Nephron progenitor cell (in vitro differentiated cells): ENCODE measurements around the gene TBC1D20.
A peak's percentile ranks its signal among the peaks of the same experiment; 100 is the strongest.

Experiments used
- DNase-seq: peaks from one replicate; pipeline ENCODE4 v3.0.0; 2021
- H3K27ac Mint-ChIP-seq: 2 replicates; pipeline ENCODE4 v1.8.0; 2021; ENCODE audit warnings: mild to moderate bottlenecking, moderate library complexity, mixed read lengths
- H3K27me3 Mint-ChIP-seq: 2 replicates; pipeline ENCODE4 v1.8.0; 2021; ENCODE audit warnings: mild to moderate bottlenecking, low read depth, mixed read lengths; ENCODE audit not compliant: poor library complexity
- H3K36me3 Mint-ChIP-seq: 2 replicates; pipeline ENCODE4 v1.8.0; 2021; ENCODE audit warnings: low read depth, mixed read lengths
- H3K4me1 Mint-ChIP-seq: 2 replicates; pipeline ENCODE4 v1.8.0; 2021; ENCODE audit warnings: mixed read lengths
- H3K4me3 Mint-ChIP-seq: 2 replicates; pipeline ENCODE4 v1.8.0; 2021; ENCODE audit warnings: mild to moderate bottlenecking, moderate library complexity, mixed read lengths
- H3K9me3 Mint-ChIP-seq: 2 replicates; pipeline ENCODE4 v1.8.0; 2021; ENCODE audit warnings: mild to moderate bottlenecking, moderate library complexity, mixed read lengths
- CTCF ChIP-seq: fragments of 200-600 bp; sonication (generic); IDR thresholded peaks from 2 replicates; pipeline ENCODE4 v1.5.0; 2021; ENCODE audit warnings: antibody characterized with exemption

TBC1D20 gene

GRCh38 chr20:472137-472846 lies 10.0 kb upstream of the TBC1D20 start:
- peaks cover 75% of the 10 kb centered on the region for H3K9me3 Mint-ChIP-seq
- no peak for DNase-seq
- H3K36me3 Mint-ChIP-seq: peaks cover 61% of the 10 kb centered on the region
- peaks cover 4% of the 10 kb centered on the region for H3K4me1 Mint-ChIP-seq
- H3K27me3 Mint-ChIP-seq: peaks cover 5% of the 10 kb centered on the region
- TF ChIP-seq CTCF: no peak
- peak overlapping the region; percentile 80 for H3K27ac Mint-ChIP-seq
- H3K4me3 Mint-ChIP-seq: no peak overlapping the region

GRCh38 chr20:469746-470490 lies 7.6 kb upstream of the TBC1D20 start:
- Mint-ChIP-seq H3K4me1 (peaks cover 4% of the 10 kb centered on the region), H3K4me3 (no peak overlapping the region), H3K27ac (no peak overlapping the region), H3K27me3 (peaks cover 9% of the 10 kb centered on the region), H3K9me3 (peaks cover 87% of the 10 kb centered on the region), H3K36me3 (peaks cover 50% of the 10 kb centered on the region)
- TF ChIP-seq CTCF: no peak
- DNase-seq: no peak

GRCh38 chr20:467755-468154 lies 5.4 kb upstream of the TBC1D20 start:
- Mint-ChIP-seq H3K27me3 (peaks cover 13% of the 10 kb centered on the region), H3K9me3 (peaks cover 76% of the 10 kb centered on the region), H3K27ac (no peak overlapping the region), H3K36me3 (peaks cover 28% of the 10 kb centered on the region), H3K4me1 (peaks cover 5% of the 10 kb centered on the region), H3K4me3 (no peak overlapping the region)
- no peak for TF ChIP-seq CTCF
- no peak for DNase-seq

- Mint-ChIP-seq H3K9me3 (peaks cover 15% of the 10 kb centered on the region), H3K27ac (peak overlapping the region; percentile 83), H3K4me1 (peaks cover 42% of the 10 kb centered on the region), H3K36me3 (peaks cover 5% of the 10 kb centered on the region), H3K27me3 (peaks cover 7% of the 10 kb centered on the region), H3K4me3 (peak overlapping the region; percentile 97)
- peak; percentile 65 for DNase-seq
- TF ChIP-seq CTCF: no peak
These were observed 807 bp downstream of the TBC1D20 start for GRCh38 chr20:461254-462198.

GRCh38 chr20:460707-461106 lies 1.6 kb downstream of the TBC1D20 start:
- peak overlapping the region; percentile 97 for H3K4me3 Mint-ChIP-seq
- no peak for TF ChIP-seq CTCF

More at GRCh38 chr20:460707-461106, 1.6 kb downstream of the TBC1D20 start:
- H3K27ac Mint-ChIP-seq: no peak overlapping the region
- peaks cover 7% of the 10 kb centered on the region for H3K27me3 Mint-ChIP-seq
- H3K9me3 Mint-ChIP-seq: peaks cover 9% of the 10 kb centered on the region
- H3K4me1 Mint-ChIP-seq: peaks cover 42% of the 10 kb centered on the region
- no peak for DNase-seq
- peaks cover 10% of the 10 kb centered on the region for H3K36me3 Mint-ChIP-seq
